Posterior cingulate gyrus (tissue), 11 donors: ENCODE measurements around the gene TAS2R13.

Source experiments
- DNase-seq, 10 donors: peaks; one replicate each; pipeline versions ENCODE4 v3.0.0 to v3.0.0-alpha.2; 2020 to 2021; ENCODE audit warnings: mixed read lengths in 3 of 10
- intact Hi-C: fragments of 100-400 bp; cut with DNase I; formaldehyde crosslinking; loops from one replicate; pipeline ENCODE4 v1.15.1; 2023

Gene TAS2R13, protein sequence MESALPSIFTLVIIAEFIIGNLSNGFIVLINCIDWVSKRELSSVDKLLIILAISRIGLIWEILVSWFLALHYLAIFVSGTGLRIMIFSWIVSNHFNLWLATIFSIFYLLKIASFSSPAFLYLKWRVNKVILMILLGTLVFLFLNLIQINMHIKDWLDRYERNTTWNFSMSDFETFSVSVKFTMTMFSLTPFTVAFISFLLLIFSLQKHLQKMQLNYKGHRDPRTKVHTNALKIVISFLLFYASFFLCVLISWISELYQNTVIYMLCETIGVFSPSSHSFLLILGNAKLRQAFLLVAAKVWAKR

DNA sequence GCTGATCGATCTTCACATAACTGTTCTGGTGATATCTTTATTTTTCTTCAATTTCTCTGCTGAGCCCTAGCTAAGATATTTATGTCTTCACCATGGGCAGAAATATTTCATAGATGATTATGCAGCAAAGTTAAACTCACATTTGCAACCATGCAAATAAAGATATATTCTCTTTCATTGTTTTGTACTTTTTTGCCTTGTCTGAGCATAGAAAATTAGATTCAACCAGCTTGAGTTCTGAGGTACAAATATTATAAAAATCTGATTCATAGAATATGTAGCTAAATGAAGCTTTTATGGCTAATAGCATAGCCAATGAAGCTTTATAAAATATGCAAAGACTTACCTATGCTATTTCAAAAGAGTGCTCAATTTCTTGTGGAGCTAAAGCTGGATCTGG lies at the start of gene TAS2R13:
TSS of gene TAS2R13 (minus strand) at position 101 of the 400 bp plus-strand sequence. CDS start 264 bp downstream, outside the sequence.
- no peak for DNase-seq
- intact Hi-C loops: no loop called here

DNA sequence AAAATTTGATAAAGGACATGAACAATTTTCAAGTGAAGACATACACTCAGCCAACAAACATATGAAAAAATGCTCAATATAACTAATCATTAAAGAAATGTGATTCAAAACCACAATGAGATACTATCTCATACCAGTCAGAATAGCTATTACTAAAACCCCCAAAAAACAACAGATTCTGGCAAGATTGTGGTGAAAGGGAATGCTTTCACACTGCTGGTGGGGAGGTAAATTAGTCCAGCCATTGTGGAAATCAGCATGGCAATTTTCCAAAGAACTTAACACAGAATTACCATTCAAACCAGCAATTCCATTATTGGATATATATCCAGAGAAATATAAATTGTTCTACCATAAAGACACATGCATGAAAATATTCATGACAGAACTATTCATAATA lies 48.4 kb upstream of the TAS2R13 start:
- intact Hi-C loops: no loop called here
- DNase-seq: no peak

DNA sequence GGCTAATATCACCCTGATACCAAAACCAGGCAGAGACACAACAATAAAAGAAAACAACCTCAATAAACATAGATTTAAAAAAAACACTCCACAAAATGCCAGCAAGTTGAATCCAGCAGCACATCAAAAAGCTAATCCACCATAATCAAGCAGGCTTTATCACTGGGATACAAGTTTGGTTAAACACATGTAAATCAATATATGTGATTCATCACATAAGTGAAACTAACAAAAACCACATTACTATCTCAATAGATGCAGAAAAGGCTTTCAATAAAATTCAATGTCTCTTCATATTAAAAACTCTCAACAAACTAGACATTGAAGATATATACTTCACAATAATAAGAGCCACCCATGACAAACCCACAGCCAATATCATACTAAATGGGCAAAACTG lies 46.7 kb upstream of the TAS2R13 start:
- DNase-seq: no peak

DNA sequence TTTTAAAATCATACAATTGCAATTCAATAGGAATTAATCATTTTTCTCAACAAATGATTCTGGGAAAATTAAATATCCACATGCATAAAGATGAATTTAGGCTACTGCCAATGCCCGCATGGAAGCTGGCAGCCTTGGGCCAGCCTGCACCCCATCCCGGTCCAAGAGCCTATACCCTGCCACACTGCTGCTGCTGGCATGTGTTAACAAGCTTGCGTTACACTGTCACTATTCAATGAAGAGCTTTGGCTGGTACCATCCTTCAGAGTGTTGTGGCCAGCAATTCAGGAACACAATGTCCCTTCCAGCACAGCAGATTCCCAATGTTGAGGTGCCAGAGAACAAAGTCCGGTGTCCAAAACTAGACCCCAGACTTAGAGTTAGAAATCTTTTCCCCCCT lies 43.3 kb upstream of the TAS2R13 start:
- DNase-seq: peak in 4 of 10 donors; percentile 14 to 82 (median 34)
- intact Hi-C loops: no loop called here

More for the DNA sequence above, 46.7 kb upstream of the TAS2R13 start:
- intact Hi-C loops: no loop called here

DNA sequence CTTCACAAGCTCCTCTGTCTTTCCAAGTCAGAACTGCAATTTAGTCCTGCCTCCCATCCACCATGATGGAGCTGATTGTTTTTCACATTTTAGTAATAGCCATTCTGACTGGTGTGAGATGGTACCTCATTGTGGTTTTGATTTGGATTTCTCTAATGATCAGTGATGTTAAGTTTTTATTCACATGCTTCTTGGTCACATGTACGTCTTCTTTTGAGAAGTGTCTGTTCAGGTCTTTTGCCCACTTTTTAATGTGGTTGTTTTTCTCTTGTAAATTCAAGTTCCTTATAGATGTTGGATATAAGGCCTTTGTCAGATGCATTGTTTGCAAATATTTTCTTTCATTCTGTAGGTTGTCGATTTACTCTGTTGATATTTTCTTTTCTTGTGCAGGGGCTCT lies 33.8 kb upstream of the TAS2R13 start:
- DNase-seq: no peak
- intact Hi-C loops: no loop called here

DNA sequence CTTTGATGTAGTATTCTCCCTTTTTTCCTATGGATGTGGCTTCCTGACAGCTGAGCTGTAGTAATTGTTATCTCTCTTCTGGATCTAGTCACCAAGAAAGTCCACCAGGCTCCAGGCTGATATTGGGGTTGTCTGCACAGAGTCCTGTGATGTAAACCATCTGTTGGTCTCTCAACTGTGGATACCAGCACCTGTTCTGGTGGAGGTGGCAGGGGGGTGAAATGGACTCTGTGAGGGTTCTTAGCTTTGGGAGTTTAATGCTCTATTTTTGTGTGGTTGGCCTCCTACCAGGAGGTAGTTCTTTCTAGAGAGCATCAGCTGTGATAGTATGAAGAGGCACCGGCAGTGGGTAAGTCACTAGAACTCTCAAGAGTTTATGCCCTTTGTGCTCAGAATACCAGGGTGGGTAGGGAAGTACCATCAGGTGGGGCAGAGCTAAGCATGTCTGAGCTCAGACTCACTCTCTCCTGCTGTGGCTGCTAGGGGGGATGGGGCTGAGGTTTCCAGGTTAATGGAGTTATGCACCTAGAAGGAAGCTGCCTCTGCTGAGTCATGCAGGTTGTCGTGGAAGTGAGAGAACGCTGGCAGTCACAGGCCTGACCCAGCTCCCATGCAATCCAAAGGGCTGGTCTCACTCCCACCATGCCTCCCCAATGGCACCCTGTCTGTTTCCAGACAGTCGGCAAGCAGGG lies 32.7 kb upstream of the TAS2R13 start:
- no peak for DNase-seq

DNA sequence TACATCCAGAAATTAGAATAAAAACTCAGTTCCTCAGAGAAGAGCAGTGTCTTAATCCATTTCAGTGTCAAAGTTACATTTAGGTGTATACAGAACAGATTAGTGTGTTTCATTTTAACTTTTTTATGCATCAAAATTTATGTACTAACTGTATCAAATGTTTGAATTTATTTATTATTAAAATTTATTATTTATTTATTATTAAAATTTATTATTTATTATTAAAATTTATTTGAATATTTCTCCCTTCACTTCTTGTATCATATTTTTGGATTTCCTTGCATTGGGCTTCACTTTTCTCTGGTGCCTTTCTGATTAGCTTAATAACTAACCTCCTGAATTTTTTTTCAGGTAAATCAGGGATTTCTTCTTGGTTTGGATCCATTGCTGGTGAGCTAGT lies 32.0 kb upstream of the TAS2R13 start:
- DNase-seq: no peak
- intact Hi-C loops: no loop called here

More for the DNA sequence above, 32.7 kb upstream of the TAS2R13 start:
- intact Hi-C loops: no loop called here

DNA sequence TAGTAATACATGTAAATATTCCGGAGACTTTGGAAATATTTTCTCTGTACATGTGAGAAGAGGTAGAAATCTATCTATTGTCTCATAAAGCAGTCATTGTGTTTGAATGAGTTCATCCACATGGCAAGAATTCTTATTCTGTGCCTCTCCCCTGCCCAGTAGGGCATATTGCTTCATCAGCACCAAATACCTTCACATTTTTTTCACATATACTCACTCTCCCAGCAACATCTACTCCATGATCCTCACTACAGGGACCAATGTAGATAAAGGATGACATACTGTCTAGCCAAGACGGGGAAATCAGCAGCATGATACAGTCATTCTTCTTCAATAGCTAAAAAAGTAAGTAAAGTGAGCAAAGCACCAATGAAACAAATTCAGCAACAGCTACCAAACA lies 31.0 kb upstream of the TAS2R13 start:
- intact Hi-C loops: no loop called here
- DNase-seq: no peak

DNA sequence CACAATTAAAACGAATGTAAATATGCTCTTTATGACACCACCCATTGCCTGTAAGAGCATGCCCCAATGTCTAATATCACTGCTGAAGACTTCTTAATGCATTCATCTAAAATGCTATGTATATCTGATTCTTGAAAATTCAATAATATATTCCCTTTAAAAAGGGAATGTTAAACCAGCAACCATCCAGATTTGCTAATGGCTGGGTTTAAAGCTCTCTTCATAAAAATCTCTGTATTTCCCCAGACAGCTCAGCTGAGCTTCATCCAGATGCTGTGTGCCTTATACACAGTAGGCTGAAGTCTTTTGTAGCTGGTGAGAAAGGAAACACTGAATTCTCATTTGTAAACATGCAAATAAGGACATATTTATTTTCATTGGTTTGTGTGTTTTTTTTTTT lies 29.8 kb upstream of the TAS2R13 start, which contains the start of gene TAS2R14:
TSS of gene TAS2R14 (minus strand) at position 101 of the 400 bp plus-strand sequence. CDS start at position 45, 56 bp downstream.
- no peak for DNase-seq
- intact Hi-C loops: no loop called here

DNA sequence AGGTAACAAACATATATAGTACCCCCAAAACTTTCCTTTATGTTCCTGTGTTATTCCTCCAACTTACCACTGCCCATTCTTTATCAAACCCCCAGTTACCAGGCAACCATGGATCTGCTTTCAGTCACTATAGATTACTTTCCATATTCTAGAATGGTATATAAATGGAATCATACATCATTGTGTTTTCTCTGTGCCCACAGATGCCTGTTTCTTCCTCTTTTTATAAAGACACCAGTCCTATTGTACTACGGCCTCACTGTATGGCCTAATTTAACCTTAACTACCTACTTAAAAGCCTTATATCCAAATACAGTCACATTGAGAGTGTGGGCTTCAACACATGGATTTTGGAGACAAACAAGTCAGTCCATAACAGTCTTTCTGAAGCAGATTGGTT lies 27.1 kb upstream of the TAS2R13 start:
- intact Hi-C loops: no loop called here
- no peak for DNase-seq

DNA sequence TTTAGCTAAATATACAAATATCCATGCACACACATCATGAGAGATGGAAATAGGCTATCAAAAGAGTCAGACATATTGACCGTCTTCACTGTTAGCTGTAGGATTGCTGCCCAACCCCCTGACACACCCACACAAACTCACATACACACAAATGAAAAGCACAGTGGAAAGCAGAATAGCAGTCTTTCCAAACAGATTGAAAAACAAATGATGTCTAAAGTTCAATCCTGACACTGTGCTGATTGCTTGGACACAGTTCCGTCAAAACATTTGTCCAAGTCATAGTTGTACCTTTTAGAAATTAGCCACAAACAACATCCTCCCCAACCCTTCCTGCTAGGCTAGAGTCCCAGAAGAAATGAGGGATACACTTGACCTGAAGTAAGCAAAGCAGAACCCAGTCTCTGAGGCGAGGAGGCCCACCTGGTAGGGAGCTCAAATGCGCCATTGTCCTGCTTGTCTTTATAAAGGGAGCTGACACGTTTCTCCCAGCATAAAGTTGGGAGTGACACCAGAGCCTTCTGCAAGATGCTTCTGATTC lies 19.5 kb upstream of the TAS2R13 start, which contains the start of gene PRH2:
TSS of gene PRH2 (plus strand) at position 491 of the 541 bp plus-strand sequence. CDS start at position 529, 38 bp downstream.
- intact Hi-C loops: no loop called here
- DNase-seq: no peak

DNA sequence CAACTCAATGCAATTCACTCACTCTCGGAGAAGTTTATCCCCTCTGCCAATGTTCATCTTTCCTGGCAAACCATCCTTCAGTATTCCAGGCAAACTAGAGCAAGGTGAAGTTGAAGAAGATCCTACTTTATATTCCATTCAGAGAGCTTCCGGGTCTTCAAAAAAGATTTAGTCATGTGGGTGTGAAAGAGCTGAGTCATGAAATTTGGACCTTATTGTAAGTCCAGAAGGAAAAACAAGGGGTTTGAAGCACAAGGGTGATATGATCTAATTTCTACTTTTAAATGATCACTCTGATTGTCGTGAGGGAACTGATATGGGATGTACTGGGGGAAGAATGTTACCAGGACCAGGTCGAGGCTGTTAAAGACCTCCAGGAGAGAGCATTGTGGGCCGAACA lies 16.9 kb upstream of the TAS2R13 start:
- DNase-seq: no peak
- intact Hi-C loops: no loop called here

DNA sequence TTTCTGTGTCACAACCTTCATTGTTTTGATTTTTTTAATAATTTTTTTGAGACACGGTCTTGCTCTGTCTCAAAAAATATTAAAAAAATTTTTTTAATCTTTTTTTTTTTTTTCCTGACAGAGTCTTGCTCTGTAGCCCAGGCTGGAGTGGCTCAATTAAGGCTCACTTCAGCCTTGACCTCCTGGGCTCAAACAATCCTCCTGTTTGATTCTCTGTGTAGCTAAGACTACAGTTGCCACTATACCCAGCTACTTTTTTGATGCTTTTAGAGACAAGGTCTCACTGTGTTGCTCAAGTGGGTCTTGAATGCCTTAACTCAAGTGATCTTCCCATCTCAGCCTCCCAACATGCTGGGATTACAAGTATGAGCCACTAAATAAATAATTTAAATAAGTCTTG lies 10.4 kb upstream of the TAS2R13 start:
- intact Hi-C loops: no loop called here
- DNase-seq: no peak

DNA sequence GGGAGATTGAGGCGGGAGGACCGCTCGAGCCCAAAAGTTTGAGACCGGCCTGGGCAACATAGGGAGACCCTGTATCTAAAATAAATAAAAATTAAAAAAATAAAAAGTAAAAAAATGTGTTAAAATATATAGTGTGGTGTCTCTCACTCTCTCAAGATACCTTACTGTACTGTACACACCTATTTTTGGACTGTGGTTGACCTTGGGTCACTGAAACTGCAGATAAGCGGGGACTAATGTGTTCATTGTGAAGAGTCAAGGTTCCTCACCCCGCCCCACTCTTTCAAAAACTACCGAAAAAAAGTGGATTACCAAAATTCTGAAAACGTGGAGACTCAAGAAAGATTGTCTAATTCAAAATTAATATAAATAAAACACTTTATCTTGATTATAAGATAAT lies 1.0 kb upstream of the TAS2R13 start:
- intact Hi-C loops: no loop called here
- DNase-seq: no peak

DNA sequence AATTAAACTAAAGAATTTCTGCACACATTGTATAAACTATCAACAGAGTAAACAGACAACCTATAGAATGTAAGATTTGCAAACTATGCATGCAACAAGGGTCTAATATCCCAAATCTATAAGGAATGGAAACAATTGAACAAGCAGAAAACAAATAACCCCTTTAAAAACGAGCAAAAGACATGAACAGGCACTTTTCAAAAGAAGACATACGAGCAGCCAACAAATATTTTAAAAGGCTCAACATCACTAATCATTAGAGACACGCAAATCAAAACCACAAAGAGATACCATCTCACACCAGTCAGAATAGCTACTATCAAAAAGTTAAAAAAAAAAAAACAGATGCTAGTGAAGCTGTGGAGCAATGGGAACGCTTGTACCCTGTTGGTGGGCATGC lies 4.7 kb downstream of the TAS2R13 start:
- intact Hi-C loops: no loop called here
- DNase-seq: no peak

DNA sequence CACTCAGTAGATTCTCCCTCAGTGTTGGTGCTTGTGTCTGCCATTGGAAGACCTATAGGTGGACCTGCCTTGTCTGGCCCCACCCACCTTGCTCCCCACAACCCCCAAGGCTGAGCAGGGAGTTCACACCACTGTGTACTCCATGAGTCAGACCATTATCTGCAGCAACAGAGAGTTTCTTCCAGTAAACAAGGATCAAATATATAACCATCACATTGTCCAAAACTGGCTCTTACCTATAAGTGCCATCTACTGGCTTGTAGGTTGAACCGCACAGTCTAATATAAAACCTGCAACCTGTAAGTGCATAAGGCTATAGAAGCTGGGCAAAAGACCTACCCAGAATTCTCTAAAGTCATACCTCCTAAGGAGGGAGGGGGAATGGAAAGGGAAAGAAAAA lies 7.9 kb downstream of the TAS2R13 start:
- intact Hi-C loops: no loop called here
- no peak for DNase-seq

DNA sequence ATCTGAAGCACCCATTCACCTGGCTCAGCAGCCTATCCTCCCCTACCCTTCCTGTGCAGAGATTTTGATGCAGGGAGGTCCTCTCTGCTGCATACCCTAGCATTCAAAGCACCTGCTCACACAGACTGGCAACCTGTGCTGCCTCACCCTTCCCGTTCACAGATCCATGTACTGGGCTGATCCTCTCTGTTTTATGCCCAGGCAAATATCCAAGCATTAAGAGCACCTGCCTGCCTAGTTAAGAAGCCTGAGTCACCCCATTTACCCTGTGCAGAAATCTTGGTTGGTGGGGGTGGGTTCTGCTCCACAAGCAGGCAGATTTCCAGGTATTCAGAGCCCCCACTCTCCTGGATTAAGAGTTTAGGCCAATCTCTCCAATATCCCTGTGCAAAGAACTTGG lies 8.4 kb downstream of the TAS2R13 start:
- DNase-seq: no peak

DNA sequence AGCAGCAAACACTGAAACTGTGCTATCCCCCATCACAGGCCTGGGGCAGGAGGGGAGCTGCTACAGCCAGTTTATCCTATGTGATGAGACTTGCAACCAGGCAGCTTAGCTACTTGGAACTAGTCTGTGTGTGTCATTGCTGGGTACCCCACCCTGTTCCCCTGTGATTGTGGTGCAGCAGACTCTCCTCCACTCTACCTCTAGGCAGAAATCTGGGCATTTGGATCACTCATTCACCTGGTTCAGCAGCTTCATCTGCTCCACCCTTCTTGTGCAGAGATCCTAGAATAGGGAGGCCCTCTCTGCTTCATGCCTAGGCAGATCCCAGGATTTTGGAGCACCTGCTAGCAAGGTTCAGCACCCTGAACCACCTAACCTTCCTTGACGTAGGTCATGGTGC lies 8.8 kb downstream of the TAS2R13 start:
- no peak for DNase-seq
- intact Hi-C loops: no loop called here

More for the DNA sequence above, 8.4 kb downstream of the TAS2R13 start:
- intact Hi-C loops: no loop called here

DNA sequence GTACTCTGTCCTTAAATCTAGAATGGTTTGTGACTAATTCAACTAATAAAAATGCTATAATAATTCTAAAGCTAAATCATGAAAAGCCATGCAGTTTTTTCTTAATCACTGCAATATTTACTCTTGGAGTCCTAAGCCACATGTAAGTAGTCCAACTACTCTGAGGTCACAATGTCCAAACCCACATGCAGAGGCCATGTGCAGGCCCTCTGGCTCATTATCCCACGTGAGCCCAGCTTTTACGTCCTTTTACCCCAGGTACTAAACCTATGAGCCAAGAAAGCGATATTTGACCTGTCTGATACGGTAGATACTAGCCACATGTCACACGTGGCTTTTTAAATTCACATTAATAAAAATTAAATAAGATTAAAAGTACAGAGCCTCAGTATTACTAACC lies 12.5 kb downstream of the TAS2R13 start:
- DNase-seq: no peak
- intact Hi-C loops: no loop called here

DNA sequence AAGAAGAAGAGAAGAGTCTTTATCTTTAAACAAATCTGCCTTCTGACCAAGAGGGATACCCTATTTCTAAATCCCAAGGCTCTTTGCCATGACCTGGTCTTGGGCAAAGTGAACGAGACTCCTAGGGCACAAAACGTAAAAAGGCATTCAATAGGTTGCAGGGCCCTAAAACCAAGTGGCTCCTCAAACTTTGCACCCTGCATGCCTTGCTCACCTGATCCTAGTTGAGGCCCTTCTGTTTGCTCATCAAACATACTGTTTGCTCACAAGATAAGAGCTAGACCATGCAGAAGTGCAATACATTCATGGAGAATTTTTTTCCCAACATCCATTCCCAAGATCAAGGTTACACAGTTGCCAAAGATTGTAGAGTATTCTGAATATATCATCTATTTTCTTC lies 17.4 kb downstream of the TAS2R13 start:
- DNase-seq: no peak
- intact Hi-C loops: no loop called here

DNA sequence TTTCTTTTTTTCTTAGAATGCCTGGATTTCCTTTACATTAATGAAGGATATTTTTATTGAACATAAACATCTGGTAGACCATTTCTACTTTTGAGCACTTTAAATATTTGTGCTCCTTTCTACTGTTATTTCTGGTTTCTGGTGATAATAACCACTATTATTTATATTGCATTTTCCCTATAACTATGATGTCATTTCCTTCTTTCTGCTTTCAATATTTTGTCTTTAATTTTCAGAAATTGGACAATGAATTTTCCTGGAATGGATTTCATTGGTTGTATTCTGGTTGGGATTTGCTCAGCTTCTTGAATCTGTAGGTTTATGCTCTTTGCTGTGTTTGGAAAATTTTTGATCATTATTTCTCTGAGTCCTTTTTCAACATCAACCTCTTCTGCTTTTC lies 20.1 kb downstream of the TAS2R13 start:
- no peak for DNase-seq
- intact Hi-C loops: no loop called here
